Kidney (tissue), 14 donors: ENCODE results near the gene TAC4. TPM values are rescaled to one million over a fixed set of nuclear protein-coding genes. Genes with fewer than 3 reads are reported as not detected.

Experiments used
- DNase-seq, 5 donors: peaks; one replicate each; pipeline ENCODE4 v3.0.0-alpha.2; 2013 to 2020
- FAIRE-seq: peaks from 2 replicates; lab custom pipeline; 2012; peaks lifted over from hg19 to GRCh38; lab: Jason Lieb, UNC
- H3K27ac ChIP-seq, 2 donors: one replicate each; pipeline ENCODE4 v1.7.0; 2013; ENCODE audit warnings: low read depth in 2 of 2, low read length in 2 of 2, inconsistent platforms in 1 of 2
- H3K27me3 ChIP-seq: one replicate; pipeline ENCODE4 v1.7.1; 2013; ENCODE audit warnings: low read length, inconsistent platforms; ENCODE audit not compliant: control insufficient read depth, insufficient read depth
- H3K36me3 ChIP-seq, 3 donors: one replicate each; pipeline versions ENCODE4 v1.7.0 to v1.7.1; 2013; ENCODE audit warnings: low read length in 3 of 3, control low read depth in 1 of 3, inconsistent platforms in 1 of 3; ENCODE audit not compliant: insufficient read depth in 3 of 3, control insufficient read depth in 2 of 3
- H3K4me1 ChIP-seq, 3 donors: one replicate each; pipeline versions ENCODE4 v1.7.0 to v1.7.1; 2013; ENCODE audit warnings: low read length in 3 of 3, inconsistent platforms in 1 of 3, low read depth in 1 of 3; ENCODE audit not compliant: control insufficient read depth in 2 of 3, insufficient read depth in 2 of 3
- H3K4me3 ChIP-seq, 3 donors: one replicate each; pipeline versions ENCODE4 v1.7.0 to v1.8.1; 2013; ENCODE audit warnings: low read length in 3 of 3, control low read depth in 1 of 3, inconsistent platforms in 1 of 3
- H3K9ac ChIP-seq, 3 donors: one replicate each; pipeline versions ENCODE4 v1.7.0 to v1.7.1; 2013; ENCODE audit warnings: low read length in 3 of 3, control low read depth in 1 of 3, inconsistent platforms in 1 of 3
- H3K9me3 ChIP-seq, 3 donors: one replicate each; pipeline versions ENCODE4 v1.7.0 to v1.7.1; 2013; ENCODE audit warnings: low read length in 3 of 3, control low read depth in 1 of 3, inconsistent platforms in 1 of 3; ENCODE audit not compliant: control insufficient read depth in 2 of 3, insufficient read depth in 1 of 3
- intact Hi-C: fragments of 100-400 bp; cut with DNase I; formaldehyde crosslinking; loops from one replicate; pipeline ENCODE4 v1.11.1; 2022
- polyA plus RNA-seq: library from polyadenylated mRNA; stranded (reverse); fragments of 350-450 nt; fragmentation: Illumina TruSeq; extraction: RNeasy Lipid Tissue Mini Kit (QIAGEN cat#74804); gene quantifications from one replicate; pipeline ENCODE4 v1.2.3, GENCODE V29; 2014; ENCODE audit warnings: low read depth, low replicate concordance; ENCODE audit not compliant: insufficient read depth
- total RNA-seq: library from RNA; stranded (reverse); fragmentation: NEBNext Ultra II Directional; extraction: Animal tissue kit (Norgen Biotek cat#: 25700); gene quantifications from one replicate; pipeline ENCODE4 v1.2.1, GENCODE V29; 2021
- TF ChIP-seq, protein P1 (sequence below): IDR thresholded peaks from 3 replicates; pipeline ENCODE4 v1.5.1; 2012; ENCODE audit warnings: mild to moderate bottlenecking, moderate library complexity, borderline replicate concordance; ENCODE audit not compliant: insufficient read depth; ENCODE audit errors: extremely low read depth
- donor health status: control.
- donor health status: control.
- donor health status: control.
- donor health status: control.
- donor health status: control.
- donor health status: DM: yes; HTN: yes; CAD: no.
- donor health status: Normal renal cell carcinoma (clear cell type).

The TAC4 gene
- total and polyA plus RNA-seq, 2 donors from 2014 or later, result 0.47 TPM; not detected in 1

DNA sequence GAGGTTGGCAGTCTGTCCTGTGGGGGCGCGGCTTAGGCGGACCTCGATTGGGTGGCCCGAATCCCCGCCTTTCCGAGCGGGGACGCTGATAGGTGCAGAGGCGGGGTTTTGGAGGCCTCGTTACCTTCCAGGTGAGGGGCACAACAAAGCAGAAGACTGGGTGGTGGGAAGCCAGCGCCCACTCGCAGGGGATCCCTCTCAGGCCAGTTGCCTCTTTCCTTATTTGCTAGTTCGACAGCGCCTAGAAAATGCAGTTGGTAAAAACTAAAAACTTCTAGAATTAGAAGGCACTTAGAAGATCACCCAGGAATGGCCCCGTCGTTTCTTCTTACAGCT lies 58.7 kb downstream of the TAC4 start:
- intact Hi-C loops, result no loop called here
- DNase-seq, result no peak
- FAIRE-seq, result no peak
- Histone ChIP-seq H3K36me3 (peaks cover 4 to 16% (median 4%) of the 10 kb centered on the region in 3 donors), H3K4me1 (peaks cover 4 to 14% (median 6%) of the 10 kb centered on the region in 3 donors), H3K27me3 (no peaks in the 10 kb centered on the region), H3K9me3 (no peaks in the 10 kb centered on the region), H3K9ac (peak overlapping the region in 2 of 3 donors; percentile 3 to 59), H3K27ac (peak overlapping the region in 1 of 2 donors; percentile 56), H3K4me3 (peak overlapping the region; percentile 80 to 99 (median 82))
- TF ChIP-seq, protein P1, sequence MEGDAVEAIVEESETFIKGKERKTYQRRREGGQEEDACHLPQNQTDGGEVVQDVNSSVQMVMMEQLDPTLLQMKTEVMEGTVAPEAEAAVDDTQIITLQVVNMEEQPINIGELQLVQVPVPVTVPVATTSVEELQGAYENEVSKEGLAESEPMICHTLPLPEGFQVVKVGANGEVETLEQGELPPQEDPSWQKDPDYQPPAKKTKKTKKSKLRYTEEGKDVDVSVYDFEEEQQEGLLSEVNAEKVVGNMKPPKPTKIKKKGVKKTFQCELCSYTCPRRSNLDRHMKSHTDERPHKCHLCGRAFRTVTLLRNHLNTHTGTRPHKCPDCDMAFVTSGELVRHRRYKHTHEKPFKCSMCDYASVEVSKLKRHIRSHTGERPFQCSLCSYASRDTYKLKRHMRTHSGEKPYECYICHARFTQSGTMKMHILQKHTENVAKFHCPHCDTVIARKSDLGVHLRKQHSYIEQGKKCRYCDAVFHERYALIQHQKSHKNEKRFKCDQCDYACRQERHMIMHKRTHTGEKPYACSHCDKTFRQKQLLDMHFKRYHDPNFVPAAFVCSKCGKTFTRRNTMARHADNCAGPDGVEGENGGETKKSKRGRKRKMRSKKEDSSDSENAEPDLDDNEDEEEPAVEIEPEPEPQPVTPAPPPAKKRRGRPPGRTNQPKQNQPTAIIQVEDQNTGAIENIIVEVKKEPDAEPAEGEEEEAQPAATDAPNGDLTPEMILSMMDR, result no peak

DNA sequence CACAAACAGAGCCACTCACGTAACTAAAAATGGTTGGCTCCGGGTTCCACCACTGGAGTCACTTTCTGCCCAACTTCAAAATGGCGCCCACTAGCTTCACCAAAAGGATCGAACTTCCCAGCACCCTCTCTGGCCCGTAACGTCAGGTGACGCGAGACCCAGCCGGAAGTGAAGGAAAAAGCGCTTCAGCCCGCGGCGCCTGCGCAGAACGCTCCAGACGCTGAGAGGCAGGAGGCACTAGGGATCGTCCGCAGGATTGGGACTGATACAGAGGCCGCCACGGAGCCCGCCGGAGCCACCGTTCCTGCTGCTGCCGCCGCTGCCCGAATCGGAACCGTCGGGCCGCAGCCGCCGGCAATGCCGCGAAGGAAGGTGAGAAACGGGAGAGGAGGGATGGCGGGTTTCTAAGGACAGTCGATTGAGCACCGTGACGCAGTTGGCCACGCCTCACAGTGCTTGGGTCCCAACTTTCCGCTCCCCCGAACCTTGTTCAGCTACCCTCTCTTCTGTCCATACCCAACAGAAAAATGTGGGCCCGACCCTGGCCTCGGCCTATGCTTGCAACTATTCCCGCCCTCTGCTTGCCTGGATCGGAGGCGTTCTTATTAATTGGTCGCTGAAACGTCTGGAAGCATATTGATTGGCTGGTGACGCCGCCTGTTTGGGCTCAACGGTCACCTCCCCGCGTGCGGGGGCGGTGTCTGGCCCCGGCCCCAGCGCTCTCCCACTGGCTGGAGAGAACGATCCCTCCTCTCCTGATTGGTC lies 59.2 kb downstream of the TAC4 start, which contains the start of gene KAT7:
KAT7 (plus strand) TSS at position 204 of the 765 bp plus-strand sequence; CDS start at position 358, 154 bp downstream.
- H3K9me3 ChIP-seq, result no peaks in the 10 kb centered on the region
- FAIRE-seq (peak; percentile 97), DNase-seq (peak; percentile 99 to 100 (median 100))
- no peaks in the 10 kb centered on the region for H3K27me3 ChIP-seq
- H3K9ac ChIP-seq, result peak within 1 kb of the TSS; percentile 98 to 100 (median 99)
- H3K27ac ChIP-seq, result peak within 1 kb of the TSS; percentile 100
- H3K36me3 ChIP-seq, result peaks cover 4 to 16% (median 4%) of the 10 kb centered on the region in 3 donors
- TF ChIP-seq, protein P1, result peak; percentile 20
- peaks cover 4 to 14% (median 6%) of the 10 kb centered on the region in 3 donors for H3K4me1 ChIP-seq
- H3K4me3 ChIP-seq, result peak within 1 kb of the TSS; percentile 98 to 99 (median 99)
- intact Hi-C loops, result no loop called here

Other genes with a start within 250 kb of the TAC4 start
- gene SPOP, start 170.0 kb downstream of the TAC4 start, total RNA-seq, result 73.8 TPM
- gene SPOP, start 170.0 kb downstream of the TAC4 start, polyA plus RNA-seq, result 28.2 TPM
- 56.6 TPM for gene SLC35B1, start 140.1 kb downstream of the TAC4 start, total RNA-seq
- 83.7 TPM for gene SLC35B1, start 140.1 kb downstream of the TAC4 start, polyA plus RNA-seq
- gene FAM117A, start 83.9 kb downstream of the TAC4 start, total RNA-seq, result 12.9 TPM
- 11.1 TPM for gene FAM117A, start 83.9 kb downstream of the TAC4 start, polyA plus RNA-seq
- 76.9 TPM for gene KAT7, start 59.4 kb downstream of the TAC4 start, total RNA-seq
- gene KAT7, start 59.4 kb downstream of the TAC4 start, polyA plus RNA-seq, result 18.4 TPM
- gene DLX4, start 121.1 kb upstream of the TAC4 start, total RNA-seq, result 0.44 TPM
- gene DLX4, start 121.1 kb upstream of the TAC4 start, polyA plus RNA-seq, result not detected
- gene DLX3, start 147.2 kb upstream of the TAC4 start, total RNA-seq, result 0.41 TPM
- 0.47 TPM for gene DLX3, start 147.2 kb upstream of the TAC4 start, polyA plus RNA-seq
- gene ITGA3, start 208.0 kb upstream of the TAC4 start, total RNA-seq, result 367 TPM
- gene ITGA3, start 208.0 kb upstream of the TAC4 start, polyA plus RNA-seq, result 117 TPM
- gene PDK2, start 247.3 kb upstream of the TAC4 start, total RNA-seq, result 41.9 TPM
- gene PDK2, start 247.3 kb upstream of the TAC4 start, polyA plus RNA-seq, result 121 TPM